ENCODE measurements around the gene MRPL42. TPM values are rescaled to one million over a fixed set of nuclear protein-coding genes. Genes with fewer than 3 reads are reported as not detected.

The MRPL42 gene
- total and polyA plus RNA-seq, 11 donors = 23.0 to 53.0 (median 46.2) TPM

GRCh38 chr12:93422050-93422449 is 45.3 kb upstream of the MRPL42 start:
- DNase-seq (no peak), ATAC-seq (no peak)
- Histone ChIP-seq H3K4me1 (peaks cover 8 to 80% (median 51%) of the 10 kb centered on the region in 12 donors), H3K9me3 (no peaks in the 10 kb centered on the region), H3K27ac (no peak overlapping the region), H3K4me3 (no peak overlapping the region), H3K27me3 (no peaks in the 10 kb centered on the region), H3K36me3 (no peaks in the 10 kb centered on the region)
- TF ChIP-seq POLR2A (IDR thresholded peaks at IDR 0.05) = no peak
- TF ChIP-seq, protein P1, sequence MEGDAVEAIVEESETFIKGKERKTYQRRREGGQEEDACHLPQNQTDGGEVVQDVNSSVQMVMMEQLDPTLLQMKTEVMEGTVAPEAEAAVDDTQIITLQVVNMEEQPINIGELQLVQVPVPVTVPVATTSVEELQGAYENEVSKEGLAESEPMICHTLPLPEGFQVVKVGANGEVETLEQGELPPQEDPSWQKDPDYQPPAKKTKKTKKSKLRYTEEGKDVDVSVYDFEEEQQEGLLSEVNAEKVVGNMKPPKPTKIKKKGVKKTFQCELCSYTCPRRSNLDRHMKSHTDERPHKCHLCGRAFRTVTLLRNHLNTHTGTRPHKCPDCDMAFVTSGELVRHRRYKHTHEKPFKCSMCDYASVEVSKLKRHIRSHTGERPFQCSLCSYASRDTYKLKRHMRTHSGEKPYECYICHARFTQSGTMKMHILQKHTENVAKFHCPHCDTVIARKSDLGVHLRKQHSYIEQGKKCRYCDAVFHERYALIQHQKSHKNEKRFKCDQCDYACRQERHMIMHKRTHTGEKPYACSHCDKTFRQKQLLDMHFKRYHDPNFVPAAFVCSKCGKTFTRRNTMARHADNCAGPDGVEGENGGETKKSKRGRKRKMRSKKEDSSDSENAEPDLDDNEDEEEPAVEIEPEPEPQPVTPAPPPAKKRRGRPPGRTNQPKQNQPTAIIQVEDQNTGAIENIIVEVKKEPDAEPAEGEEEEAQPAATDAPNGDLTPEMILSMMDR (IDR thresholded peaks at IDR 0.05) = no peak
- intact Hi-C loops (cut with DNase I) = loop anchor here in 2 of 10 donors (5.0 to 10.0 kb wide), 2 partner anchors 435 to 637 kb away; no protein-coding TSS in a partner anchor
- WGBS, 4 donors = 46 to 53% (median 50%) methylated on average over 2 of the region's 2 CpGs

DNA sequence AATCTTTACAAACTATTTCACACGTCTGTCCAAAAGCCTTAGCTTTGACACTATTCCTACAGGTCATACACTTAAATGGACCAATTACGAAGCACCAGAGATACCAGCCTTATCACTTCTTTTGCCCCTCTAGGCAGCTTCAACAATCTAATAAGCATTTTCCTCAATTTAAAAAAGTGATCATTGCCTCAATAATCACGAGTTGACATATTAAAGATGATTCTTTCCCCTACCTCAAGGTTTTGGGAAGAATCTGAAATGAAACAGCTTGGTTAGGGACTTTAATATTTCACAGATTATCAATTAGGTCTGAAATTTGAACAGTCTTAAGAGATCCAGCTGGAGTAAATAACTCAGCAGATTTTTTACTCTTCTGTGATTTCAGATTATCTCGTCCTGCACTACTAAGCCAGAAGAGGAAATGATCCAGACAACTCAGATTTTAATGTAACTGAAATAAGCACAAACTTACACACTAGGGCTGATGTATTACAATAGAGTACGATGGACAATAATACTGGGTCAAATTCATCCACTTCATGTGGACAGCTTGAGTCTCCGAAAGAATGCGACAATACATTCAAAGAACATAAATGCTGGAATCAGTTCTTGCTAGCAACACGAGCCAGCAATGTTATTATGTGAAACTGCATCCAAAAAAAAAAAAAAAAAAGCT is 41.4 kb upstream of the MRPL42 start:
- H3K9me3 ChIP-seq = no peaks in the 10 kb centered on the region
- peak overlapping the region in 8 of 12 donors; percentile 13 to 43 (median 32) for H3K27ac ChIP-seq
- ATAC-seq = no peak
- H3K36me3 ChIP-seq = no peaks in the 10 kb centered on the region
- TF ChIP-seq POLR2A (IDR thresholded peaks at IDR 0.05) = no peak
- TF ChIP-seq, protein P1 (IDR thresholded peaks at IDR 0.05) = no peak
- WGBS, 4 donors = 28 to 42% (median 35%) methylated on average over 8 of the region's 8 CpGs
- DNase-seq = no peak
- H3K27me3 ChIP-seq = no peaks in the 10 kb centered on the region
- intact Hi-C loops (cut with DNase I) = loop anchor here in 2 of 10 donors (10.0 kb wide), 1 partner anchor 641 kb away; no protein-coding TSS in a partner anchor
- peaks cover 8 to 95% (median 60%) of the 10 kb centered on the region in 12 donors for H3K4me1 ChIP-seq
- no peak overlapping the region for H3K4me3 ChIP-seq

DNA sequence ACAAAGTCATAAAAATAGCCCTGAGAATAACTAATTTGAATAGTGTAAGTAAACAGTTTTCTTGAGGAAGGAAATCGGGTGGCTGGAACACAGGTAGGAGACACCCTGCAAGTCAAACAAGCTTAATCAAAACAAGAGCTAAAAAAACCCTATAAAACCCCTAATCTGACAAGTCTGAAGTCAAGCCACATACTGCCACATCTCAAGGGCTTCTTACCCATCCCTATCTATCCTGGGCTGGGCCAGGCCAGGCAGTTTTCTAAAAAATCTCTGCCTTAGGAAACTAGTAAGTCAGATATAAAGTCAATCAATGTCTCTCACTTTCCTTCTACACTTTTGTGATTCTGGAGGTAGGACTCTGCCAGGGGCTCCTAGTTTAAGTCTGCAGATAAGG is 40.9 kb upstream of the MRPL42 start:
- Histone ChIP-seq H3K9me3 (no peaks in the 10 kb centered on the region), H3K27ac (peak overlapping the region in 7 of 12 donors; percentile 13 to 43 (median 35)), H3K4me3 (no peak overlapping the region), H3K36me3 (no peaks in the 10 kb centered on the region), H3K27me3 (no peaks in the 10 kb centered on the region), H3K4me1 (peaks cover 8 to 96% (median 63%) of the 10 kb centered on the region in 12 donors)
- intact Hi-C loops (cut with DNase I) = loop anchor here in 2 of 10 donors (10.0 kb wide), 1 partner anchor 642 kb away; no protein-coding TSS in a partner anchor
- ATAC-seq = no peak
- TF ChIP-seq, protein P1 (IDR thresholded peaks at IDR 0.05) = no peak
- TF ChIP-seq POLR2A (IDR thresholded peaks at IDR 0.05) = no peak
- WGBS, 4 donors = 16 to 52% (median 35%) methylated on average over 1 of the region's 1 CpG
- no peak for DNase-seq

GRCh38 chr12:93427779-93428564 is 39.3 kb upstream of the MRPL42 start:
- Histone ChIP-seq H3K27ac (peak overlapping the region in 4 of 12 donors; percentile 7 to 19 (median 12)), H3K36me3 (no peaks in the 10 kb centered on the region), H3K4me3 (no peak overlapping the region), H3K9me3 (no peaks in the 10 kb centered on the region), H3K4me1 (peaks cover 8 to 94% (median 67%) of the 10 kb centered on the region in 12 donors), H3K27me3 (no peaks in the 10 kb centered on the region)
- WGBS, 4 donors = 67 to 75% (median 71%) methylated on average over 5 of the region's 5 CpGs
- intact Hi-C loops (cut with DNase I) = loop anchor here in 2 of 10 donors (10.0 kb wide), 1 partner anchor 643 kb away; no protein-coding TSS in a partner anchor
- peak in 1 of 4 donors; percentile 41 for ATAC-seq
- DNase-seq = no peak
- no peak for TF ChIP-seq POLR2A (IDR thresholded peaks at IDR 0.05)
- TF ChIP-seq, protein P1 (IDR thresholded peaks at IDR 0.05) = no peak

Measured in heart left ventricle (tissue), 16 donors.